HEK293 (cell line): Measurements from ENCODE around the gene RBM20.

Source experiments
- BCL11A ChIP-seq: fragments of 450-650 bp; formaldehyde crosslinking; IDR thresholded peaks from 2 replicates; pipeline ENCODE4 v1.5.1; 2016; ENCODE audit warnings: low read depth, missing biosample characterization, missing genetic modification characterization
- EGR2 ChIP-seq: fragments of 450-650 bp; formaldehyde crosslinking; IDR thresholded peaks from 2 replicates; pipeline ENCODE4 v1.5.1; 2016; ENCODE audit warnings: low read depth, missing biosample characterization, missing genetic modification characterization
- FEZF1 ChIP-seq: fragments of 450-650 bp; formaldehyde crosslinking; IDR thresholded peaks from 2 replicates; pipeline ENCODE4 v1.5.1; 2016; ENCODE audit warnings: missing biosample characterization, missing genetic modification characterization
- GFI1B ChIP-seq: fragments of 450-650 bp; formaldehyde crosslinking; IDR thresholded peaks from 2 replicates; pipeline ENCODE4 v1.5.1; 2016; ENCODE audit warnings: missing biosample characterization, missing genetic modification characterization
- IKZF3 ChIP-seq: fragments of 450-650 bp; IDR thresholded peaks from 2 replicates; pipeline ENCODE4 v1.5.0; 2018; ENCODE audit warnings: missing biosample characterization, mild to moderate bottlenecking, missing genetic modification characterization, moderate library complexity
- OSR2 ChIP-seq: fragments of 450-650 bp; formaldehyde crosslinking; IDR thresholded peaks from 2 replicates; pipeline ENCODE4 v1.5.1; 2016; ENCODE audit warnings: missing biosample characterization, missing genetic modification characterization
- PATZ1 ChIP-seq: fragments of 450-650 bp; formaldehyde crosslinking; IDR thresholded peaks from 2 replicates; pipeline ENCODE4 v1.5.1; 2016; ENCODE audit warnings: missing biosample characterization, missing genetic modification characterization
- RBAK ChIP-seq: fragments of 450-650 bp; formaldehyde crosslinking; IDR thresholded peaks from 2 replicates; pipeline ENCODE4 v1.5.1; 2016; ENCODE audit warnings: missing biosample characterization, missing genetic modification characterization
- SALL2 ChIP-seq: fragments of 450-650 bp; formaldehyde crosslinking; IDR thresholded peaks from 2 replicates; pipeline ENCODE4 v1.5.0; 2017; ENCODE audit warnings: missing biosample characterization, mild to moderate bottlenecking, missing genetic modification characterization, borderline replicate concordance
- TSHZ1 ChIP-seq: fragments of 450-650 bp; formaldehyde crosslinking; IDR thresholded peaks from 2 replicates; pipeline ENCODE4 v1.5.1; 2016; ENCODE audit warnings: missing biosample characterization, missing genetic modification characterization, borderline replicate concordance
- ZBTB44 ChIP-seq: fragments of 450-650 bp; IDR thresholded peaks from 2 replicates; pipeline ENCODE4 v1.5.1; 2018; ENCODE audit warnings: missing biosample characterization, mild to moderate bottlenecking, missing genetic modification characterization
- ZNF10 ChIP-seq: fragments of 450-650 bp; formaldehyde crosslinking; IDR thresholded peaks from 2 replicates; pipeline ENCODE4 v1.5.1; 2017; ENCODE audit warnings: missing biosample characterization, missing genetic modification characterization
- ZNF112 ChIP-seq: fragments of 450-650 bp; formaldehyde crosslinking; IDR thresholded peaks from 2 replicates; pipeline ENCODE4 v1.5.0; 2017; ENCODE audit warnings: missing biosample characterization, missing genetic modification characterization
- ZNF16 ChIP-seq: fragments of 450-650 bp; formaldehyde crosslinking; IDR thresholded peaks from 2 replicates; pipeline ENCODE4 v1.5.1; 2016; ENCODE audit warnings: low read depth, missing biosample characterization, missing genetic modification characterization
- ZNF174 ChIP-seq: fragments of 450-650 bp; formaldehyde crosslinking; IDR thresholded peaks from 2 replicates; pipeline ENCODE4 v1.5.0; 2017; ENCODE audit warnings: missing biosample characterization, mild to moderate bottlenecking, missing genetic modification characterization
- ZNF24 ChIP-seq: fragments of 450-650 bp; formaldehyde crosslinking; IDR thresholded peaks from 2 replicates; pipeline ENCODE4 v1.5.1; 2016; ENCODE audit warnings: missing biosample characterization, missing genetic modification characterization
- ZNF280D ChIP-seq: fragments of 450-650 bp; formaldehyde crosslinking; IDR thresholded peaks from 2 replicates; pipeline ENCODE4 v1.5.1; 2016; ENCODE audit warnings: missing biosample characterization, missing genetic modification characterization
- ZNF473 ChIP-seq: fragments of 450-650 bp; formaldehyde crosslinking; IDR thresholded peaks from 2 replicates; pipeline ENCODE4 v1.5.1; 2017; ENCODE audit warnings: missing biosample characterization, missing genetic modification characterization
- ZNF521 ChIP-seq: fragments of 450-650 bp; formaldehyde crosslinking; IDR thresholded peaks from 2 replicates; pipeline ENCODE4 v1.5.1; 2017; ENCODE audit warnings: missing biosample characterization, mild to moderate bottlenecking, missing genetic modification characterization
- ZNF549 ChIP-seq: fragments of 450-650 bp; IDR thresholded peaks from 2 replicates; pipeline ENCODE4 v1.5.1; 2018; ENCODE audit warnings: missing biosample characterization, missing genetic modification characterization, mild to moderate bottlenecking, inconsistent platforms, moderate library complexity
- ZNF571 ChIP-seq: fragments of 450-650 bp; formaldehyde crosslinking; IDR thresholded peaks from 2 replicates; pipeline ENCODE4 v1.5.0; 2017; ENCODE audit warnings: missing biosample characterization, missing genetic modification characterization
- ZNF580 ChIP-seq: fragments of 450-650 bp; formaldehyde crosslinking; IDR thresholded peaks from 2 replicates; pipeline ENCODE4 v1.5.1; 2016; ENCODE audit warnings: missing biosample characterization, missing genetic modification characterization
- ZNF596 ChIP-seq: fragments of 450-650 bp; IDR thresholded peaks from 2 replicates; pipeline ENCODE4 v1.5.0; 2018; ENCODE audit warnings: missing biosample characterization, mild to moderate bottlenecking, missing genetic modification characterization, moderate library complexity
- ZNF600 ChIP-seq: fragments of 450-650 bp; formaldehyde crosslinking; IDR thresholded peaks from 2 replicates; pipeline ENCODE4 v1.5.1; 2016; ENCODE audit warnings: missing biosample characterization, missing genetic modification characterization
- ZNF658 ChIP-seq: fragments of 450-650 bp; formaldehyde crosslinking; IDR thresholded peaks from 2 replicates; pipeline ENCODE4; 2016; ENCODE audit warnings: missing biosample characterization, missing genetic modification characterization
- ZNF768 ChIP-seq: fragments of 450-650 bp; formaldehyde crosslinking; IDR thresholded peaks from 2 replicates; pipeline ENCODE4 v1.5.1; 2018; ENCODE audit warnings: missing biosample characterization, mild to moderate bottlenecking, missing genetic modification characterization
- ZNF791 ChIP-seq: fragments of 450-650 bp; formaldehyde crosslinking; IDR thresholded peaks from 2 replicates; pipeline ENCODE4 v1.5.1; 2016; ENCODE audit warnings: missing biosample characterization, missing genetic modification characterization
- ZSCAN18 ChIP-seq: fragments of 450-650 bp; formaldehyde crosslinking; IDR thresholded peaks from 2 replicates; pipeline ENCODE4 v1.5.1; 2016; ENCODE audit warnings: missing biosample characterization, missing genetic modification characterization

Gene RBM20

GRCh38 chr10:110666673-110667072 is 22.5 kb downstream of the RBM20 start (continued):
- no peak for TF ChIP-seq ZNF521 (tag by site-specific recombination)
- TF ChIP-seq GFI1B (tag by site-specific recombination): peak; percentile 31; the same call in 1 of the 2 replicates
- peak; percentile 88 for TF ChIP-seq BCL11A (tag by site-specific recombination)
- peak; percentile 94 for TF ChIP-seq FEZF1 (tag by site-specific recombination)
- no peak for TF ChIP-seq SALL2 (tag by site-specific recombination)
- TF ChIP-seq ZNF280D (tag by site-specific recombination): no peak
- TF ChIP-seq ZNF600 (tag by site-specific recombination): no peak
- no peak for TF ChIP-seq ZNF768 (tag by site-specific recombination)
- TF ChIP-seq ZNF24 (tag by site-specific recombination): peak; percentile 76; the same call in 1 of the 2 replicates
- TF ChIP-seq ZNF580: peak; percentile 85
- 0 out of 2 replicates have a peak, but pooled peaks have one; percentile 35 for TF ChIP-seq PATZ1
- no peak for TF ChIP-seq ZNF112 (tag by site-specific recombination)
- TF ChIP-seq RBAK (tag by site-specific recombination): no peak
- no peak for TF ChIP-seq ZNF658
- TF ChIP-seq EGR2: no peak
- TF ChIP-seq ZNF10 (tag by site-specific recombination): 0 out of 2 replicates have a peak, but pooled peaks have one; percentile 18
- peak; percentile 28; the same call in 1 of the 2 replicates for TF ChIP-seq ZNF596
- TF ChIP-seq ZNF16 (tag by site-specific recombination): no peak
- no peak for TF ChIP-seq ZSCAN18 (tag by site-specific recombination)
- no peak for TF ChIP-seq ZNF473 (tag by site-specific recombination)
- TF ChIP-seq ZNF571 (tag by site-specific recombination): no peak
- TF ChIP-seq ZNF791 (tag by site-specific recombination): no peak
- peak; percentile 91 for TF ChIP-seq OSR2 (tag by site-specific recombination)
- peak; percentile 63; the same call in 1 of the 2 replicates for TF ChIP-seq ZBTB44 (tag by site-specific recombination)
- peak; percentile 64; the same call in 1 of the 2 replicates for TF ChIP-seq IKZF3 (tag by site-specific recombination)
- no peak for TF ChIP-seq ZNF549 (tag by site-specific recombination)
- peak; percentile 75; the same call in 1 of the 2 replicates for TF ChIP-seq TSHZ1 (tag by site-specific recombination)
- no peak for TF ChIP-seq ZNF174 (tag by site-specific recombination)
